Kidney glomerular epithelial cell (primary cell): ENCODE results near the gene GPC6.
A peak's percentile ranks its signal among the peaks of the same experiment; 100 is the strongest.

Source experiments
- DNase-seq: peaks from one replicate; lab custom pipeline; 2025; lab: John Stamatoyannopoulos, UW

GPC6 gene

DNA sequence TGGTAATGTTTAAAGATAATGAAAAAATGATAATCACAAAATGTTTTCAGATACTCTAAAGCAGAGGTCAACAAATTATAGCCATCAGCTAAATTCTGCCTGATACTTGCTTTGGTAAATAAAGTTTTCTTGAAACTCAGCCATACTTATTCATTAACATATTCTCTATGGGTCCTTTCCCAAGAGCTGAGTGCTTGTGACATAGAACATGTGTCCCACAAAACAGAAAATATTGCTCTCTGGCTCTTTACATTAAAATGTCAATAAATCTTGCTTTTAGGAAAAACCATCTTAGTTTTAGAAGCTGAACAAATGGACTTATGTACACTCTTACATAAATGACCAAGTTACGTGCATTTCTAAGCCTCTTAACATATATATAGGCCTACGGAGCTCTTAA, 945.8 kb downstream of the GPC6 start:
- no peak for DNase-seq

DNA sequence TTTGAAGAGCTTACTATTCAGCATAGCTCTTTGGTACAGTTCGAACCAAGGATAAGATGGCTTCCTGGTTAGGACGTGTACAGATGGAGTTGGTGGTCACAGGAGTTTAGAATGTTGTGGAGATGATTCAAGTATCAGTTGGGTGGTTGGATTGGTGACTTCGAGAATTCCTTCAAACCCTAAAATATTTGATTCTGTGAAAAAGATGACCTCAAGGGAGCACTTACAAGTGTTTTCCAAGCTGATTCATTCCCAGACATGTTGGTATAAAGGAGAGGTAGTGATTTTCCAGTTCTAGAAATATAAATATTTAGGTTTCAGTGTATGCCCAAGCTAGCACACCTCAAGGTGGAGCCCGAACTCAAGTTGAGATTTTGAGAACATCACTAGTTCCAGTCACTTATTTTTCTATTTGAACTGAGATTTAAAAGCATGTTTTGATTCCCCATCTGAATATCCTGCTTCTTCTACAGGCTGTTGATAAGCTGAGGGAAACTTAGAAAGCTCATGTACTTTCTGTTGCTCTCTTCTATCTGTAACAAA, 946.8 kb downstream of the GPC6 start:
- no peak for DNase-seq

DNA sequence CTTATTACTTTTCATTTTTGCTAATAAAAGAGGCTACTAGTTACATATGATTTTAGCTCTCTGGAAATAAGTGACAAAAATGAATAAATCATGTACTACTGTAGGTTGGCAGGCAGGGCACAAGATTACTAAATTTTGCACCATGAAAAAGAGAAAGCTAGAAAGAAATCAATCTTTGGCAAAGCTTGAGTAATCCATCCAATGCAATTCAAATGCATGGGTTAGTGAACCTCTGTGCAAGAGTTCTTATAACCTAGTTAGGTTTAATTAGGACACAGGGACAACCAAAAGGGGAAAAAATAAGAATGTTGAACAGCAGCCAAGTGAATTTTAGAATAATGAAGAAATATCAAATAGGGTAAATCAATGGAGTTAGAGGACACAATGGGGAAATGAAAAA, 947.4 kb downstream of the GPC6 start:
- DNase-seq = no peak

DNA sequence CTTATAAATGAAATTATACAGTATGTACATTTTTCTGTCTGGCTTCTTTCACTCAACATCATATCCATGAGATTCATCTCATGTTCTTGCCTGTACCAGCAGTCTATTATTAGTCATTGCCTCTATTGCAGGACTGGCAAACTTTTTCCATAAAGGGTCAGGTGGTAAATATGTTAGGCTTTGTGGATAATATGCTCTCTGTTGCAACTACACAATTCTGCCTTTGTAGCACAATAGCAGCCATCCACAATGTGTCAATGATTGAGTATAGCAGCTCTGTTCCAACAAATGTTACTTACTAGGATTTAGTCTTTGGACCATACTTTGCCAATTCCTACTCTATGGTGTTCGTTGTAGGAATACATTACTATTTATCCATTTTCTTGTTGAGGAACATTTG, 948.5 kb downstream of the GPC6 start:
- DNase-seq = no peak

DNA sequence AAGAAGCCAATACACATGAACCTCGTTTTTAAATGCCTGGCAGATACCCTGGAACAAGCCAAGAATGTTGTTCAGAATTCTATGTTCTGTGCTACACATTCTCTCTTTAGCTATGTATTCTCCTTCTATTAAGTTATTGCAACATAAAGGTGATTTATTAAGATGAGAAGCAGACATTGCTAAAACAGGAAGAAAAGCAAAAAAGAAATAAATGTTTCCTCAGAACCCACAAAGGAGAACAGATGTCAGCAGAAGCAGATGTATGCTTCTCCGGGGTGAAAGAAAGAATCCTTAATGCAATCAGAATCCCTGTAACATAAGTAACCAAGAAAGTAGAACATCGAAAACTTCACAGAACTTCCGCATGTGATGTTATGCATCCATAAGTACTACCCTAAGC, 950.0 kb downstream of the GPC6 start:
- DNase-seq = no peak

DNA sequence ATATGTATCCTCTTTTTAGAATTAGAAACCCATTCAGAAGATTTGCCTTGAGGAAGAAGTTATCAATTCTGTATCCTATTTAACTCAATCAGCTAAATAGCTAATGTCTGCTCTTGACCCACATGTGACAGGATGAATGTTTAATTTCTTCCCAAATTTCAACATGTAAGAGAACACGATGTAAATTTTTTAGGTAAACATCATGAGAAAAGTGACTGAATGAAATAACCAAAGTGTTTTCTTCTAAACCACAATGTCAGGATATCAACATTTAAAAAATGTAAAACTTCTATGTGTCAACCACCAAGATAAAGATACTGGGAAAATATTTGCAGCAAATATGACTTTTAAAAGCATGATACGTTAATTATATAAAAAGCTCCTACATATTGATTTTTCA, 950.4 kb downstream of the GPC6 start:
- DNase-seq = no peak

DNA sequence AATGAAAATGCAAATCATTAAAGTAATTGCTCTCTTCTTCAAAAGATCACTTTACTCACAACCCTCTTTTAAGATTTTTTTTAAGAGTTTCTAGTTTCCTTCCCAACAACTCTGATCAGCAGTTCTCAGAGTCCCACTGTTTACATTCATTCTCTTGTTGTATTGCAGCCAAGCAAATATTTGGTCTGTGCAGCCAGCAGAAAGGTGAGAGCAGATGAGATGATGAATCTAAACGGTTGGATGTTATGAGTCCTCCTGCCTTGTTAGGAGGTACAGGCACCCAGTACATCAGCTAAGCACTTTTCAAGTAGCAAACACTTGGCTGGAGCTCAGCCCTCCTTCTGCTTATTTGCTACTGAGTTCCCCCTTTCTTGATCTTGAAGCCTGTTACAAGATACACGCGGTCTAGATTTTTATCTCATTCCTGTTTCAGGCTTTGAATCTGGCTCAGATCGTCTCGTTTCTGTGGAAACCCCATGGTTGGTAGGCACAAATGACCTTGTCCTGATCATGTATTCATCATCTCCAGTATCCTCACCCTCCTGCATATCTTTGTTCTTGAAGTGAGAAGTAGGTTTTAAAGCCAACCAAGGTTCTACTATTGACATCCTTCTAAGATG, 952.1 kb downstream of the GPC6 start:
- no peak for DNase-seq

DNA sequence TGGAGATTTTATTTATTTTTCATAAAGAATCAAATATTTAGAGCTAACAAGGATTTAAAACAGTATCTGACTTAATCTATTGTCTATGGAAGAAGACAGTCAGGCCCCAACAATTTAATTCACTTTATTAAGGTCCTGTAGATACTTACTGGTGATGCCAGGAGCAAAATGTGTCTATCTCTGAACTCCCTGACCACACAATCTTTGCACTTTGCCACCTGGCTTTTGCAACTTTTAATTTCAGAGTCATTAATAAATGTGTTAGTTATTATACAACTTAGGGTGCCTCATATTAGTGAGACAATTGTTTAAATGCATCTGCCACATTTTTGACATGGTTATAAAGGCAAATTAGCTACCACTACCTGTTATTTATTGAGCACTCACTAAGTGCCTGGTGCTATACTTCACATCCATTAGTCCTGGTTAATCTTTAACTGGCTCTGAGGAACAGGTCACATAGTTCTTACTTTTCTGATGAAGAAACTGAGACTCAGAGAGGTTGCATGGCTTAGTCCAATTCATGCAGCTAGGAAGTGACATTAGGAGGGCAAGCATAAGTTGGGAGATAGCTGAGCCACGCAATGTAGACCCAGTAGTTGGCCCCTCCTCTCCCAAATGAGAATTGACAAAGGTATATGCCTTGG, 955.0 kb downstream of the GPC6 start:
- DNase-seq = no peak

DNA sequence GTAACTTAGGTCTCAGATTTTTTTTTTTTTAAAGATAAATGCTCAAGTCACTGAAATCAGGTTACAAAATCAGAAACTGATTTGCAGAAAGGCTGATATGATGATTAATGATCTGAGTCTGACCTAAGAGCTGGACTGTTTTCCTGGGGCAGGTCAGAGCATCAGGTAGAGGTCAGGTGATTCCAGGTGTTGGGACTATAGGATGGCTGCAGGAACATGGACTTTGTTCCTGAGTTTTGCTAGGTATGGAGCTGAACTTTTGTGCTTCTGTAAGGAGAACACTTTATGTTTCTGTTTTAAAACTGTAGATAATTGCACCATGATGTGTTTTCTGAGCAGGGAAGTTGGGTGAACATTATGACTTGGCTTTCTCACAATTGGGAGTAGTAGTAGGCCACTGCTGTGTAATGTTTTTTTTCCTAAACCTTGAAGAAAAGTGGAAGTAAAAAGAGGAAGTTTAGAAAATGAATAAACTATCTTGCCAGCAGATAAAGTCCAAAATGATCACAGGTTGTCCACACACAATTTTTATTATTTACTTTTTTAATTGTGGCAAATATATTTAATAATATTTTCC, 955.7 kb downstream of the GPC6 start:
- DNase-seq = no peak

DNA sequence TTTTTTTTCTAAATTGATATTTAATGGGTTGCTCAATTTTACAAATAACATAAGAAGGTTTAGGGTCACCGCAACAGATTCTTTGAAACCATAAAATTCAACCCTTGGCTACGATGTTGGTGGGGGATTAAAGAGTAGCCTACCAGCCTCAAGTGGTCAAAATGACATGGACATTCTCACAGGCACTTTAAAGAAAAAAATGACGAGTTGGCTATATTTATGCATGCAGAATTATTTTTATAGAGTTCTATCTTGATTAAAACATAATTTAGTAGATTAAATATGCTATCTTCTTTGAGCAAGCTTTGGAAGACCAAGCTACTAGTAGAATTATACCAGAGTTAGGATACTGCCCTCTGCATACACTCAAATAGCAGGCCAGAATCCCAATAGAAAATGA, 959.9 kb downstream of the GPC6 start:
- DNase-seq = no peak

DNA sequence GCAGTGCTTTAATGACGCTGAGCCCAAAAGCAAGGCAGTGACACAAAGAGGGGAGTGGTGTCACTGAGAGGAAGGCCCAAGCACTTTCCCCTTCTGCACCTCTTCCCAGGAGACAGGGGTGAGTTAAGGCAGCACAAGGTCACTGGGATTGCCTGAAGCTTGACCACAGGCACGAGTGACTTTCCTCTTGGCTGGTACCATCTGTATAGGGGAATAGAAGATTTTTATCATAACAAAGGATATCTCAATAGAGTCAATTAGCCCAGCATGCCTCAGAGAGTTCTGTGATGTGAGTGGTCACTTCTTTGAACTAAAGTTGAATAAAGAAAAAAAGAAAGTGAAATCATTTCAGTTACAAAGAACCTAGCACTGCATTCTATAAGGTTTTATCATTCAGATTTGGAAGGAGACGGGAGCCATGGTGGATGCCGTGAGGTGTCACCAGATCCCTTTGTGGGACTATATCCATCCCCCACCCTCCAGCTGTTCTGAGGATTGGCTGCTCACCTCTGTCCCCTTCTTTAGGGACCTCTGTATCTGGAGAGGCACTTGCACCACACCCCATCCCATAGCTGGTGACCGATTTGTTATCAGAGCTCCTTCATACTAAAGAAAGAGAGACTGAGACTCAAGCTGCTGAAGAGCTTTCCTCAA, 961.7 kb downstream of the GPC6 start:
- no peak for DNase-seq

DNA sequence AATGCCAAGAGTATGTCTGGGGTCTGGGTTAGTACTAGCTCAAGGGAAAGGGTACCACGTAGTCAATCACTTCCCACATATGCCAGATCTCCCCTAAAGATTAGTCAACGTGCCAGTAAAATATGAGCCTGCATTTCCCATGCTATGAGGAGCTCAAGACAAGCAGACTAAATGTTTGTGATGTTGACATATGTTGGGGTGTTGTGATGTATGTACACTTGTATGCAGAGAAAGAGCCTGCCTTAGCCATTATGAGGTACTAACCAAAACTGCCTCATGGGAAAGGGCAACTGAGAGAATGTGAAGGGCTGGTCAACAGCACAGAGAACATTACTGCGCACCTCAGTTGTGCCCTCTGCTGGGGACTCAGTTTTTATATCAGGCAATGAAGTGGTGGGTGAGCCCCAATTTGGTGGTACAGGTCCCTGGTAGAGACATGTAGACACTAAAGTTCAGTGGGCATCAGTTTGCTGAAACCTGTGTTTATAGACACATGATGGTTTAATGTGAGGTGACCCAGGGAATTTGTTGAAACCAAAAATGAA, 965.9 kb downstream of the GPC6 start:
- DNase-seq = no peak

DNA sequence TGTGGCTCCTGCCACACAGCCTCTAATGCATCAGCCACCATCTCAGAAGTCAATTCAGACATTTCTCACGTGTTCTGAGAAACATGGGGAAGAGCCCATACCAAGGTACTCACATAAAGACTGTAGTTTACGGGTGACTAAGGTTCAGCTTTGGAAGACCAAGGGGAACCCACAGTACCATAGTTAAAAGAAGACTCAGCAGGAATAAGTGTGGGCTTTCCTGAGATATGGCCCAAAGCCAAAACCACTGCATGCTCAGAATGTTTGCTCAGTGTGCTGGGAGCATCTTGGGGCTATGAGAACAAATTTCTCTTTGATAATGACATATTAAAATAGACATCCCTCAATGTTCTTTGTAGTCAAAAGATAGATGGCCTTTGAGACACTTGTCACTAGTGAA, 969.1 kb downstream of the GPC6 start:
- peak; percentile 88 for DNase-seq

DNA sequence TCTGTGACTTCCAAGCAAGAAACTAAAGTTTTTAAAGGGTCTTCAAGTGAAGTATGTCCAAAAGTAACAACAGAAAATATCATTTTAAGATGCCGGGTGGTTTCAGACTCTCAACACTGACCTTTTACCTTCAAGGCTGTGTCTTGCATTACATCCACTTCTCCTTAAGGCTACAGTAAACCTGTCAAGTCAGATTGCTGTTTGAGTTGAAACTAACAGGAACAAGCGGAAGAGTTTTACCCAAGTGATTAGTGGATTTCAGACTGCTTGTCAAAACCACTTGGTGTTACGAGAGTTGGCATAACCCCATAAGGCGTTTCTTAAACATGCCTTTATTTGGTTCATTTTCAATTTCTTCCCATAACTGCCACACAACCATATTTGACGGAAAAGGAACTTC, 969.8 kb downstream of the GPC6 start:
- DNase-seq = no peak

DNA sequence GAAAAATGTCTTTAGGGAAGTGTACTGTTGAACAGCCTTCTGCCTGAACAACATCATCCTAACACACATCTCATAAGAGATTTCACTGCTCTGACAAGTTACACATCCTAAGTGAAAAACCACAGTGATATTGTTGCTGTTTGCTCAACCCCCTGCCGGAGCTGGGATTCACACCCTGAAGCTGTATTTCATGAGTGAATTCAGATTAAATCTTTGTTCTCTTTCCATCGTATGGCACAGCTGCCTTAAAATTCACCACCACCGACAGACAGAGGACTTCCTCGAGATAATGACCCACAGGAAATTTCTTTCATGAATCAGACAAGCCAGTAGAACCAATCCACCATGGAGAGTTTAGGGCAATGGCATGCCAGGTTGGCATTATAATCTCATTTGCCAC, 972.1 kb downstream of the GPC6 start:
- no peak for DNase-seq

DNA sequence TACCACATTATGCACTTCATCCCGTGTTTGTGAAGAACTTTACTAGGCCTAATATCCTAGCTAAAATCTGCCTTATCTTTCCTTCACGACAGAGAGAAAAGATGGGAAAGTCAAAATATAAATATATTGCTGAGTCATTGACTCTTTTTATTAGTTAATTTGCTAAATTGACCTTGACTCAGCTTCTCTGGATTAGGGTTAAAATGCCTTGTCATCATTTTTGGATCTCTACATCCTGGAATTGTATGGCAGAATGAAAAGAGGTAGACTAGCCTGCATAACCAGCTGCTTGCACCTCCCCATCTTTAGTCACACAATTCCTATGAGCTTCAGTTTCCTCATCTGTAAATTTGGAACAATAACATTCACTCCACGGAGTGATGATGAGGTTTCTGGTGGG, 972.5 kb downstream of the GPC6 start:
- DNase-seq = no peak

DNA sequence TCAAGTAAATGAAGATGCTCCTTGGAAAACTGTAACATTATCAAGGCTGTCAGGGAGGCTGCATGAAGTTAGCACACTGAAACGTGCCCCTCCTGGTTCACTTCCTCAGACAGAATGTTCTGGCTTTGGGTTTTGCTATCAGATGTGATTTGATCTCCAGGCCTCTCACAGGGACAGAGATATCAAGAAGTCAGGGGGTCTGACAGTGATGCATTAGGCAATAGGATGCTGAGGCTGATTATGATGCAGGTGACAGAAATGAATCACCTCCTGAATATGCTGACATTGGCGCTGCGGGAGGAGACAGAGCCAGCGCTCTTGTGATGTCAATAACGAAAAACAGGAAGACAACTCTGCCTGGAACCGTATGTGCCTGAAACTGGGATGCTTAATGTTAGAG, 974.4 kb downstream of the GPC6 start:
- DNase-seq = no peak

DNA sequence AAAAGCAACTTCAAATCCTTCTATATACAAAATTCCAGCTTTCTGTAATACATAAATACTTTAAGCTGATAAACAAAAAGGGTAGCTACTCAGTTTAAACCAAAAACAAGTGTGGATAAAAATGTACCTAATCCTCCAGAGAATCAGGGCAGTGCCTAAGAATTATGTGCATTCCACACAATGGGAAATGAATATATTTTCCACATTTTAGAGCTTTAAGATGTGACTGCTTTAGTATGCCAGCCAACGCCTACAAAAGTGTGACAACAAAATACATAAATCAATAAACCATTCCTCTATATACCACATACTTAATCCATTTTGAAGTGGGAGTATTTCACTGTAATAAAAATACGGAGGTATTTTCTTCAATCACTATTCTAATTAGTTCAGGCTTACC, 977.6 kb downstream of the GPC6 start:
- no peak for DNase-seq

DNA sequence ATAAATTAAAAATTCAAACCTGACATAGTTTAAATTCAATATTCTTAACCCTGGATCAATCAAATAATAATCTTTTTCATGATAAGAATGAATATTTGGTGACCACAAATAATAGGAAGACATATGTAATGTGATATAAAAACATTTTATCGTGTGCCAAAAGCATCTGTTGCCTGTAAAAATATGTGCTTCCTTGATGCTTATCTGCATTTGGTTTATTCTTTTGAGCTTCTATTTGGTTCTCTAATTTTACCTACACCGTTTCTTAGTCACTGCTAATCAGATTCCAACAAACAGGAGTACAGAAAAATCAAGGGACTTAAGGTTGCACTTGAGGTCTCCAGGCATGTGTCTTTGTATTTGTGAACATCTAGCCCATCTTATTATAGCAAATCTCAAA, 978.3 kb downstream of the GPC6 start:
- DNase-seq = no peak

DNA sequence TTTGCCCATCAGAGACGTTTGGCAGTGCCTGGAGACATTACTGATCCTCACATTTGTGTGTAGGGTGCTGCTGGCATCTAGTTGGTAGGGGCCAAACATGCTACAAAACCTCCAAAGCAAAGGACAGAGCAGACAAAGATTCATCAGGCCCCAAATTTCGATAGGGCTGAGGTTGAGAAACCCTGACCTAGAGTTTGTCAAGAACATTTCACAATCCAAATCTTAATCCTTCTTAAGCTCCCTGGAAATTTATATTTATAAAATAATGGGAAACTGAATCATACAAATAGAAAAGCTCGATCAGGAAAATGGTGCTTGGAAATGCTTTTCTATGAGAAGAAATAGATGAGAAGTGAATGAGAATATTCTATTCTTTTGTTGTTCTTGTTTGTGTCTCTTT, 979.3 kb downstream of the GPC6 start:
- DNase-seq = no peak

DNA sequence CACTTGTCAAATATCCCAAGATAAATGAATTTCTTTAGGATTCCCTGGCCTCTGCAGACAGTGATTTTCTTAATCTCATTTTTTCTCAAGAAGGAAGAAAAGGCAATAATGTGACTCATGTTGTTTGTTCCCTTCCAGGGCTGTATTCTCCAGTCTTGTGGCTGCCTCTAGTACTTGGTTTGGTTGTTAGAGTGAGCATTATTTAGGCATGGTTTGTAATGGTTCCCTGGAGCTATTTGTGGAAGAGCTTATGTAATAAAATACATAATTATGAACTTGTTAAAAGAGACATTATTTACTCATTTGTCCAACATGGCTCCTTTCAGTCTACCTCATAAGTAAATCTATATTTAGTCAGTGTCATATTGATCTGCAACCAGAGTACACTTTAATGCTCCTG, 982.5 kb downstream of the GPC6 start:
- no peak for DNase-seq

DNA sequence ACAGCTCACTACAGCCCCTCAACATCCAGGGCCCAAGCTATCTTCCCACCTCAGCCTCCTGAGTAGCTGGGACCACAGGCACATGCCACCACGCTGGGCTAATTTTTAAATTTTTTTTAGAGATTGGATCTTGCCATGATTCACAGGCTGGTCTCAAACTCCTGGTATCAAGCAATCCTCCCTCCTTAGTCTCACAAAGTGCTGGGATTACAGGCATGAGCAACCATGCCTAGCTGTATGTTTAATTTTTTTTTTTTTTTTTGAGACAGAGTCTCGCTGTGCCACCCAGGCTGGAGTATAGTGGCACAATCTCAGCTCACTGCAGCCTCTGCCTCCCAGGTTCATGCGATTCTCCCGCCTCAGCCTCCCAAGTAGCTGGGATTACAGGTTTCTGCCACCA, 983.3 kb downstream of the GPC6 start:
- peak; percentile 36 for DNase-seq

DNA sequence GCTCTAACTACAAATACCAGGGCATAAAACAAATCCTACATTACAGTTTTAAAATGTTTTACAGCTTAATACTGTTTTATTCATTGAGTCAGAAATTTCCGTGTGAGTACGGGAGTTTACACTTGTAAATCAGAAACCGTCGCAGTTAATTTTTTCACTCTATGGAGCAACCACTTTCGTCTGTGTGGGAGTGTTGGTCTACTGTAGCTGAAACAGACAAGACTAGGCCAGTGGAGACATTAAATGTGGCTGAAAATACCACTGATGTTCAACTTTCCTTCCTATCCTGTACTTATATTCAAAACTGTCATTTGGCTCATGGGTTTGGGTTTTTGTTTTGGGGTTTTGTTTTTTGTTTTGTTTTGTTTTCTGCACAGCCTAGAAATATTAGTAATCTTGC, 984.2 kb downstream of the GPC6 start:
- DNase-seq = peak; percentile 17
